ENCODE results near the gene GRIK1.
"Not testable (repeated sequence)": the region's sequence is repeated elsewhere in the genome, so short reads cannot be mapped to it uniquely, and the experiment has no call there.

GRIK1 gene

DNA sequence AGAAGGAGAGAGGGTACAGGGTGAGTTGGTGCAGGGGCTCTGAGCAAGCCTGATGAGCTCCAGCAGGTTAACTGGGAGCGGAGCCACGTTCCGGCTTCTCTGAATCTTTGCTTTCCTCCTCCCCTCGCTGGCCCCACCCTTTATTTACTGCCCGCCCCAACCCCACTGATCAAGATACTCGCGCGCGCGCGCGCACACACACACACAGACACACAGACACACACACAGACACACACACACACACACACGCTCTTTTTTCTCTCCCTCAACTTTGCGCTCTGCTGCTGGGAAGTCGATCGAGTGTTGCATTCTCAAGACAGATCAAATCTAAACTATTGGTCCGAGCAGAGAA lies at the start of gene GRIK1:
Gene GRIK1, minus strand, starts transcription at position 73 of the 352 bp plus-strand sequence.
- in situ Hi-C loops (cut with MboI; ENCODE audit: low sequenced_read_pairs): no loop called here

DNA sequence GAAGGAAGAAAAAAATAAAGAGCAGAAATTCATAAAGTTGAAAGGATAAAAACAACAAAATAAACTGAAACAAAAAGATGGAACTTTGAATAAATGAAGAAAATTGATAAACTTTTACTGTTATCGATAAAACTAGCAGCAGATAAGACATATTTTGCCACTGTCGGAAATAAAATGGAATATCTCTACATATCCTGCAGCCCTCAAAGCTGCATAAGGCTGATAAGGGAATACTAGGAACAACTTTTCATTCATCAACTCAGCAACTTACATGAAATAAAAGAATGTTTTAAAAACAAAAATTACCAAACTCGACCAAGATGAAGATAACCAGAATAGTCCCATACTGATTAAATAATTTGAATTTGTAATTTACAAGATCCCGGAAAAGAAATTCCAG lies 48.0 kb upstream of the GRIK1 start:
- in situ Hi-C loops (cut with MboI; ENCODE audit: low sequenced_read_pairs): no loop called here

- in situ Hi-C loops (cut with MboI; ENCODE audit: low sequenced_read_pairs): no loop called here
These were observed 46.1 kb upstream of the GRIK1 start for GRCh38 chr21:29985866-29986265.

GRCh38 chr21:29979043-29979442 lies 39.2 kb upstream of the GRIK1 start:
- in situ Hi-C loops (cut with MboI; ENCODE audit: low sequenced_read_pairs): no loop called here

DNA sequence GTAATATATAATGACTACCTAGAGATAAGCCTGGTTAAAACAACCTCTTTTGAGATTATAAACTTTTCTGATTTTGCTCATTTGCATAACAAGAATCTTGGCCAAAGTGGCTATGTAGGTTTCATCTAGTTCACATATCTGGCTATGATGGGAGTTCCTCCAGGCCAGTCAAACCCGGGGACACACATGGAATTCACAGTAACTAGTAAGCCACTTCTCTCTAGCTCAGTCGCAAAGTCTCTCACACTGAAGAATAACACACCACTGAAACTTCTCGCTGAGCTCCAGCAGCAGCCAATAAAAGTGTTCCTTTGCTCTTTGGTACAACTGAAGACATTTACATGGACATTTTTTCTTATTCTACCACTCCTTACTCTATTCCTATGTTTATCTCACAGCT lies 36.0 kb upstream of the GRIK1 start:
- in situ Hi-C loops (cut with MboI; ENCODE audit: low sequenced_read_pairs): no loop called here

- in situ Hi-C loops (cut with MboI; ENCODE audit: low sequenced_read_pairs): no loop called here
These were observed 33.5 kb upstream of the GRIK1 start for GRCh38 chr21:29973258-29973657.

DNA sequence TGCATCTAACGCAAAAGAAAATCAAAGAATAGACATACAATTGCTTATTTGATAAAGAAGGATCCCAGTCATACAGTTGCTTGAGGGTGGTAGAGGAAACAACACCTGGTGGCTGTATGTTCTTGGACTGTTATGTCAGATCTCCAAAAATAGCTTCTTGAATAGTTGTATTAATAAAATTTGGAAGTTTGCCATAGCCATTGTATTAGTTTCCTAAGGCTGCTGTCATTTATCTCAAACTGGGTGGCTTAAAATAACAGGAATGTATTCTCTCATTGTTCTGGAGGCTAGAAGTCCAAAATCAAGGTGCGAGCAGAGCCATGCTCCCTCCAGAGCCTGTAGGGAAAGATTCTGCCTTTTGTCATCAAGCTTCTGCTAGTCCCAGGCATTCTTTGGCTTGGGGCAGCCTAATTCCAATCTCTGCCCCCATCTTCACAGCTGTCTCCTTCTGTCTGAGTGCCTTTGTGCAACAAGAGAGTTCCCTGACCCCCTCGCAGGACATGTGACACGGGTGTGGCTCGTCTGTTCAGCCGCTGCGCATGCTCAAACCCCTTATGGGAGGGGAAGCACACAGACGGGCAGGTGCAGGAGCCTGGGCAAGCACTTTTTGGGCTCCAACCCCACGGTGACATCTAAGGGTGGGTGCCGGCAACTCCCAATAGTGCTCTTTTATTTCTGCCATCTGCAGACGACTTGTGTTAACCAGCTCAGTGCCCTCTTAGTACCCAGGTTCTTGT lies 21.7 kb upstream of the GRIK1 start:
- in situ Hi-C loops (cut with MboI; ENCODE audit: low sequenced_read_pairs): no loop called here

GRCh38 chr21:29958551-29958950 lies 18.8 kb upstream of the GRIK1 start:
- in situ Hi-C loops (cut with MboI; ENCODE audit: low sequenced_read_pairs): no loop called here

GRCh38 chr21:29958035-29958434 lies 18.2 kb upstream of the GRIK1 start:
- in situ Hi-C loops (cut with MboI; ENCODE audit: low sequenced_read_pairs): not testable (repeated sequence)

DNA sequence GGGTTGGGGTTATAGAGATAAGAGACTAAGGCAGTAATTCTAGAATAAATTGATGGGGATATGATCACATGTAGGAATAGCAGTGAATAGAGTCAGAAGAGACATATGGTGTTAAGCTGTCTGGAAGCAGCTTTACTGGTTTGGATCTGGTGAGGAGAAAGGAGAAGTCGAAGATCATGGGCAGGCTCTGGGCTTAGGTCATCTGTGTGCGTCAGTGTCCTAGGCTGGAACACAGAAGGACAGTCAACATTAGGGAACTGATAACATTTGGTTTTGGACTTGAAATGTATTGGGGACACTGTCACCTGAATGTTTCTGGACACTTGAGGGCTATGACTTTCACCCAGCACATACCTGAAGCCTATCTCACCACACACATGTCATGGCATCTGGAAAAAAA lies 13.9 kb upstream of the GRIK1 start:
- in situ Hi-C loops (cut with MboI; ENCODE audit: low sequenced_read_pairs): no loop called here

GRCh38 chr21:29953072-29953471 lies 13.3 kb upstream of the GRIK1 start:
- in situ Hi-C loops (cut with MboI; ENCODE audit: low sequenced_read_pairs): no loop called here

GRCh38 chr21:29951911-29952310 lies 12.1 kb upstream of the GRIK1 start:
- in situ Hi-C loops (cut with MboI; ENCODE audit: low sequenced_read_pairs): no loop called here

- in situ Hi-C loops (cut with MboI; ENCODE audit: low sequenced_read_pairs): no loop called here
These were observed 10.2 kb upstream of the GRIK1 start for GRCh38 chr21:29949991-29950390.

DNA sequence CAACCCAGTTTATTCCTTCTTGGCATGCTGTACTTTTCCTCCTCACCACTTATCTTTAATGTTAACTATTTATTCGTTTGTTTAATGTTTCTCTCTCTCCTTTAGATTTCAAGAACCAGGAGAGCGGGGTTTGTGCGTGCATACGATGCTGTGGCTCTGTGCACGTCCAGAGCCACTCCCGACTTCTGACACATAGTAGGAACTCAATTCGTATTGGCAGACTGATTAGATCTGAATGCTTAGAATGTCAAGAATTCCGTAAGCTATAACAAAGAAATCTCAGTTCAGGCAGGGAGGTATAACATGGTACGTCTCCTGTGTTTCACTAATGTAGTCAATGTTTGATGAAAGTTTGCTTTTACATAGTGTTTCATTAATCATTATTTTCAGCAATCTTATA lies 7.3 kb upstream of the GRIK1 start:
- in situ Hi-C loops (cut with MboI; ENCODE audit: low sequenced_read_pairs): no loop called here

DNA sequence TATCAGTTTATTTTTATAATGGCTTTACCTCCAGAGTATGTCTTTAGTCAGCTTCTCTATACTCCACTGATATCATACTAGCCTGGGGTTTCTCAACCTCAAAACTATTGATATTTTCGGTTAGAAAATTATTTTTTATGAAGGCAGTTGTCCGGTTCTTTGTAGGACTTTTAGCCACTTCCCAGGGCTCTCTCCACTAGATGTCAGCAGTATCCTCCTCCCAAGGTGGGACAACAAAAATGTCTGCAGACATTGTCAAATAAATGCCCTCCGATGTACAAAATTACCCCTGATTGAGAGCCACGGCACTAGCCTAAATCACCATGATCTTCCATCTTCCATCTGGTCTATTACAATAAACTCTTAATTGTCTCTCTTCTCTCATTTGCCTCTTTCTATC lies 4.1 kb upstream of the GRIK1 start:
- in situ Hi-C loops (cut with MboI; ENCODE audit: low sequenced_read_pairs): no loop called here

GRCh38 chr21:29942034-29942433 lies 2.2 kb upstream of the GRIK1 start:
- in situ Hi-C loops (cut with MboI; ENCODE audit: low sequenced_read_pairs): no loop called here

DNA sequence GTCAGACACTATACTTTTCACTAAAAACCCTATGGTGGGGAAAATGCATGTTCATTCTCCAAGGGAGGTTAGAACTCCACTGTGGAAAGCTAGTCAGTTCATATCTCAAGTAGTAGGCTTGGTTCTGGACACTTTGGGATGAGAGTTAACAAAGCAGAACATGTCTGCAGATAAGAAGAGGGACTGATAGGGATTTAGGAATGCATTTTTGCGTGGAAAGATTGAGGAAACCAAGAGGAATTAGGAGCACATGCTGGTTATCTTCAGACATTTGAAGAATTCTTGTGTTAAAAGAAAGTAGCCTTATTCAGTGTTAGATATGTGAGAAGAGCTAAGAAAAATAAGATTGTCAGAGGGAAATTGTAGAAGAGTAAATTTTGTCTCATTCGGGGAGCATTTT lies 1.2 kb upstream of the GRIK1 start:
- in situ Hi-C loops (cut with MboI; ENCODE audit: low sequenced_read_pairs): no loop called here

GRCh38 chr21:29940361-29940760 lies 565 bp upstream of the GRIK1 start:
- in situ Hi-C loops (cut with MboI; ENCODE audit: low sequenced_read_pairs): no loop called here

GRCh38 chr21:29939104-29939923 lies 482 bp downstream of the GRIK1 start:
- in situ Hi-C loops (cut with MboI; ENCODE audit: low sequenced_read_pairs): no loop called here

- in situ Hi-C loops (cut with MboI; ENCODE audit: low sequenced_read_pairs): no loop called here
These were observed 1.1 kb downstream of the GRIK1 start for GRCh38 chr21:29938776-29939103.

DNA sequence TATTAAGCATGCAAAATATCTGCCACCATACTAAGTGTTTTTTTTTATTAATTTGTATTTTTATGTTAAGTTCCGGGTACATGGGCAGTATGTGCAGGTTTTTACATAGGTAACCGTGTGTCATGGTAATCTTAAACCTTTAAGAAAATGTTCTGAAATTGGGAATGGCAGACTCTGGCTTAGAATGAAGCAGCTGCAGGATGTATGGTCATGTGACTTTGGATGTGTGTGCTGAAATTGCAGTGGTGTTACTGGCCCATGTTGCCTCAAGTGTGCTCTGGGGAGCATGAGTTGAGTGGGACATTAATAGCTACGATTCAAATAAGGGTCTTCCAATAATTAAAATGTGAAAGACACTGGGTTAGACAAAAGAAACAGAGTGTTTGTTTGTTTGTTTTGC lies 6.7 kb downstream of the GRIK1 start:
- in situ Hi-C loops (cut with MboI; ENCODE audit: low sequenced_read_pairs): no loop called here

GRCh38 chr21:29928537-29928936 lies 11.3 kb downstream of the GRIK1 start:
- in situ Hi-C loops (cut with MboI; ENCODE audit: low sequenced_read_pairs): no loop called here

DNA sequence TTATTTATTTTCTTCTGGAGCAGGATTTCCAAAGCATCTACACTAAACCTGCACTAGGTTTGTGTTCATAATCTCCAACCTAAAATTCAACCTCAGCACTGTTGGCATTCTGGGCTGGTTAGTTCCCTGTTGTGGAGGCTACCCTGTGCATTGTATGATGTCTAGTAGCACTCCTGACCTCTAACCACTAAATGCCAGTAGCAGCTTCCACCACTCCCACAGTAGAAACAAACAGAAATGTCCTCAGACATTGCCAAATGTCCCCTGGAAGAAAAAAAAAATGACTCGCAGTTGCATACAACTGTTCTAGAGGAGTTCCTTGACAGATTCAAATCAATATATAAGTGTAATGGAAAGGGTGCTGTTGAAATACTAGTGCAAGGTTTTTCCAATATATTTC lies 18.9 kb downstream of the GRIK1 start:
- in situ Hi-C loops (cut with MboI; ENCODE audit: low sequenced_read_pairs): no loop called here
